HL-60/S4 treated with phorbol 12-myristate 13-acetate at 8.2 ng/mL for 4 days and 3 days (cell line): ENCODE data around the gene ABCG8.

Experiments
- in situ Hi-C: fragments of 300-500 bp; cut with MboI; formaldehyde crosslinking; loops from 2 replicates; pipeline ENCODE4 v1.15.0; 2022; ENCODE audit warnings: low sequenced_read_pairs

ABCG8 gene

DNA sequence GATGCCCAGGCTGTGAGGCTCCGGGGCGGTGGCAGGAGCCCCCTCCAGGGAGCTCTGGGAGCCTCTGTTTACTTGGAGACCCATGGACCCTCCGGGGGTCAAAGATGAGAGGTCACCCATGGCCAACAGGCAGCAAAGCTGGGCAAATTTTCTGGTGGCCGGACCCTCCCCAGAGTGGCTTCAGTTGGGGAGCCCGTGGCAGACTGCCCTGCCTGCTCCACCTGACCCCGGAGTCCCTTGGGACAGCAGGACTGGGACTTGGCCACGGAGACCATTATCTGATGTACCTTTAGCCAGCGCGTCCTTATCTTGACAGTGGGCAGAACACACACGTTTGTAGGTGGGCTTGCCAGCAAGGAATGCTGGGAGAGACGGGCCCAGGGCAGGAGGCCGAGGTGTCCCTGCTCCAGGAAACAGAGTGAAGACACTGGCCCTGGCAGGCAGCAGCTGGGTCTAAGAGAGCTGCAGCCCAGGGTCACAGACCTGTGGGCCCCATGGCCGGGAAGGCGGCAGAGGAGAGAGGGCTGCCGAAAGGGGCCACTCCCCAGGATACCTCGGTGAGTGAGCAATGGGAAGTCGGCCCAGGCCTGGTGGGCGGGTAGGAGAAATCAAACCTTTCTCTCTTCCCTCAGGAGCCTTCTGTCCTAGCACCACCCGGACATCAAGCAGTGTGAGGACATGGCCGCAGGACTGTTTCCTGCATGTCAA lies at the start of gene ABCG8, which contains the start of gene ABCG5:
ABCG8 (plus strand) TSS at position 412 of the 708 bp plus-strand sequence; CDS start at position 495, 83 bp downstream.
ABCG5 (minus strand) TSS at position 280 of the 708 bp plus-strand sequence; CDS start at position 120, 160 bp downstream.
- in situ Hi-C loops, result no loop called here

DNA sequence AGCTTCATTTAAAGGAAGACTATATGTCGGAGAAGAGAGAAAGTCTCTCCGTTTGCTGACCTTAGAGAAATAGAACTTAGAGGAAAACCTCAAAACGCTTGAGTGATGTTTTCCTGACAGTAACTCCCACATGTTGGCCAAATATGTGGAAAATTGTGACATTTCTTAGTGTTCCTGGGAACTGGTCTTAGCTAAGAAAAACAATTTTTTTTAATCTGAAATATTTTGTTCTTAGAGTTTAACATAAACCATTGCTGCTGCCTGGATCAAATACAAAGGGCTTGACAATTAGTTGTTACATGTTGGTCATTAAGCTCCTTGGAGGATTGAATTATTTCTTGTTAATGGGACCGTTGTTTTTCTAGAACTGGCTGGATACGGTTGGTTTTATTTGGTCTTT lies 48.6 kb upstream of the ABCG8 start:
- in situ Hi-C loops, result no loop called here

DNA sequence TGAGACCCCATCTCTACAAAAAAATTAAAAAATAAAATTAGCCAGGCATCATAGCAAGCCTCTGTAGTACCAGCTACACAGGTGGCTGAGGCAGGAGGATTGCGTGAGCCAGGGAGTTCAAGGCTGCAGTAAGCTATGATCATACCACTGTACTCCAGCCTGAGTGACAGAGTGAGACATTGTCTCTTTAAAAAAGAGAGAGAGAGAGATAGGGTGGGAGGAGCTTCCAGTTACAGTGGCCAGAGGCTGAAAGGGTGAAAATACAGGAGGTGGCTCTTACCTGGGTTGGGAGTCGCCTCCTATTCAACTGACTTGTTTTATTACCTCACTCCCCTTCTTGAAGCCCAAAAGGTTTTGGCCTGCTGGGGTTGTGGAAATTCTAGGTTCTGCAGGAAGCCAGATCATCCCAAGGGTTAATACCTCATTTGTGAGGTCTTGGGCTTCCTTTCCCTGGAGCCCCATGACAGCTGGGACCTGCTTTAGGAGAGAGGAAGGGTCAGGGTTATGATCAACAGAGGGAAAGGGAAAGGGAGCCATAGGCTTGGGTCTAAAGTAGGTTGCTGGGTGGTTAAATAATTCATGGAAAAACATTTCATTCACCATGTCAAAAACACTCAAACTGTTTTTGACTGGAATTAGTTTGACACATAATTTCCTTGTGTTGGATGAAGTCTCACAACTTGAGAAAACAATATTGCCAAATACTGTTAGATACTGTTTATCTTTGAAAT lies 47.6 kb upstream of the ABCG8 start:
- in situ Hi-C loops, result no loop called here

GRCh38 chr2:43792653-43793052 lies 46.1 kb upstream of the ABCG8 start:
- in situ Hi-C loops, result no loop called here

DNA sequence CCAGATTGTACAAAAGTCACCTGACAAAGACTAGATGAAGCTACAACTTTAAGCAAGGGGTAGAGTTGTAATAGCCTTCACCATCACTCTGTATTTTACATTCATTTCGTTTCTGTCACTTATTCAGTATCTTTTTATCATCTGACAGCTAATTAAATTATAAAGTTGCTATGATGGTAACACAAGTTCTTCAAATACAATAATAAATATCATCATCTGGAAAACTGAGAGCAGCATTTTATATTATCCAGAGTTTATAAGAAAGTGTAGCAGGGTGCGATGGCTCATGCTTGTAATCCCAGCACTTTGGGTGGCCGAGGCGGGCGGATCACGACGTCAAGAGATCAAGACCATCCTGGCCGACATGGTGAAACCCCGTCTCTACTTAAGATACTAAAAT lies 43.8 kb upstream of the ABCG8 start:
- in situ Hi-C loops, result no loop called here

DNA sequence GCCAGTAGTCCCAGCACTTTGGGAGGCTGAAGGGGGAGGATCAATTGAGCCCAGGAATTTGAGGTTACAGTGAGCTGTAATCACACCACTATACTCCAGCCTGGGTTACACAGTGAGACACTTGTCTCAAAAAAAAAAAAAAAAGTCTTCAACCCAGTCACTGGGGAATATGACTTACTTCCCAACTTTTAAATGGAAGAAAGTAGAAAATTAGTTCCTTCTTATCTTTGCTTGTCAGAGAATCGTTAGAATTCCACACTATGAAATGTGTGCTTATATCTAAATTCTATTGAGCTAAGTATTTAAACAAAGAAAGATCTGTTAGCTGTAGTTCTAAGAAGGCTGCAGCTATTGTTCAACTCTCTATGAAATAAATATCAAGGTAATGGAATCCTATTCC lies 42.6 kb upstream of the ABCG8 start:
- in situ Hi-C loops, result no loop called here

DNA sequence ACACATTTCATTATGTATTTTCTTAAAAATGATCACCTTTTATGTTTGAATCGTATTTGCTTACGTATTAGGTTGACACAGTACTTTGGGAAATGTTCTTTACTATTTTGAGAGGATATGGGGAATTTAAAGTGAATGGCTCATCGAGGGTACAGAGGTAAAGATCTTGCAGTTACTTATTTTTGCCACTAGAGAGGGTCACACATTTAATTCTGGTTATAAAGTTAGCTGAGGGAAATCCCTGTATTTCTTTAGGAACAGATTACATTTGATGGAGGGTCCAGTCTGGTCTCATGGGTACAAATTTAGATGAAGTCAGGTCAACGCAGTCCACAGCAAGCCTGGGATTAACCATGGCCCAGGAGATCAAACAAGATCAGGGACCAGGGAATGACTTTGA lies 40.5 kb upstream of the ABCG8 start:
- in situ Hi-C loops, result no loop called here

GRCh38 chr2:43800894-43801293 lies 37.9 kb upstream of the ABCG8 start:
- in situ Hi-C loops, result no loop called here

DNA sequence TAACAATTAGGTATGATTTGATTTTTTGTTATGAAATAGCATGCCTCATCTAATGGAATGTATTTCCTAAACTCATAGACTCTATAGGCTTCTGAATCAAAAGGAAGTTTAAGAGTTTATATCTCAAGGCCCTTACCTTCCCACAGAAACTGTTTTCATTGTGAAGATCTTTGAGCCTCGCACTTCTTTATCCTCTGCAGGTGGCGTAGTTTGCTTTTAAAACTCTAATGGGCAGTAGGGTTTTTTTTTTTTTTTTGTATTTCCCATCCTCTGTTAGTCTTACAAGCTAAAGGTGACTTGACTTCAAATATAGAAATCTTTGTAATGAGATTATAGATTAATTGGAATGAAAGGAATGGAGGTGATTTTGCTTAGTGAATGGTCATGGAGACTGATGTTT lies 36.6 kb upstream of the ABCG8 start:
- in situ Hi-C loops, result no loop called here

- in situ Hi-C loops, result no loop called here
These were observed 35.7 kb upstream of the ABCG8 start for GRCh38 chr2:43803113-43803512.

DNA sequence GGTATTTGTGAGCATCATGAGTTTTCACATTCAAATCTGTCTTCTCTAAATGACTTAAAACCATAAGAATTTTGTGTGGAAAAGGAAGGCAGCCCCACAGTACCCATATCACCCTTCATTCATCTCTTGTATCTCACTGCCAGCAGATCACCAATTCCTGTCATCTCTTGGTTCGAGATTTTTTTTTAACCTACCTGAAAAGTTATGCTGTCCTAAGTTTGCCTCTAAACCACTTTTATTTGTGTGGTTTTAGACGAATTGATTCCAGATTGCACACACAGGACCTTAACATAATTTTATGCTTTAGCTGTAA lies 32.1 kb upstream of the ABCG8 start:
- in situ Hi-C loops, result no loop called here

DNA sequence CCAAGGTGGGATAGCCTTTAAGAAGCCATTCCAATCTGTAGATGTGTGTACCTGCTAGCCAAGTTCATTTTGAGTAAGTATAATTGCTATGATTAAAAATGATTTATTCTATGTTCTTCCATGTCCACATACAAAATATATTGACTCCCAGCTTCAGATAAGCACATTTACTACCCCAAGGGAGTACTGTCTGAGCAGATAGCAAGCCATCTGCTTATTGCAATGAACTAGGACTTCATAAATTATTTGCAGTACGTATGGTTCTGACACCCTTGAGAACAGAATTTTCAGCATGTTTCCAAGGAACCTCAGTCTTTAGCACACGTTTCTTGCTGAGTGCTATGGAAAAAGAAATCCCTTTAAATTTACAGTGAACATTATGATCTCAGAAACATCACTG lies 28.3 kb upstream of the ABCG8 start:
- in situ Hi-C loops, result no loop called here

GRCh38 chr2:43810888-43811287 lies 27.9 kb upstream of the ABCG8 start:
- in situ Hi-C loops, result no loop called here

DNA sequence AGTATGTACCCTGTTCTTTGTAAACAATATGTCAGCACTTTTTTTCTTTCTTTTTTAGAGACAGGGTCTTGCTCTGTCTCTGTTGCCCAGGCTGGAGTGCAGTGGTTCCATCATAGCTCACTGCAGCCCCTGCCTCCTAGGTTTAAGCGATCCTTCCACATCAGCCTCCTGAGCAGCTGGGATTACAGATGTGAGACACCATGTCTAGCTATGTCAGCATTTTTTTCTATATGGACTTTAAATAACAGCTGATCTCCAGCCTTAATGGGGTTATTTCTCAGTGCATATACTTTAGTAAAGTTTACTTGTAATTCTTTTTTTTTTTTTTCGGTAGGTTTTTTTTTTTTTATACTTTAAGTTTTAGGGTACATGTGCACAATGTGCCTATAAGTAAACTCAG lies 26.8 kb upstream of the ABCG8 start:
- in situ Hi-C loops, result no loop called here

GRCh38 chr2:43812947-43813346 lies 25.8 kb upstream of the ABCG8 start:
- in situ Hi-C loops, result no loop called here

DNA sequence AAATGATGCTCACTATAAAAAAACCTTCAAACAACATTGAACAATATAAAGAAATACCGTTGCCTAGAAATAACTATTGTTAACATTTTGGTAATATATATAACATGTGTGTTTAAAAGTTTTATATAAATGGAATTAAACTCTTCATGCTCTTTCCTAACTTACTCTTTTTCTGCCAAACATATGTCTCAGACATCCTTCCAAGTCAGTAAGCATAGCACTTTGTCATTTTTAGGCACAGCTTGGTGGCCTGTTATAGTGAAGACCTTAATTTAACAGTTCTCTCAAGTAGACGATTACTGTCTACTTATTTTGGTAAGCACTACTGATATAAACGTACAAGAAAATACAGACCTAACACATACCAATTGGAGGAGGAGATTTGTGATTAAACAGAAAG lies 24.1 kb upstream of the ABCG8 start:
- in situ Hi-C loops, result no loop called here

DNA sequence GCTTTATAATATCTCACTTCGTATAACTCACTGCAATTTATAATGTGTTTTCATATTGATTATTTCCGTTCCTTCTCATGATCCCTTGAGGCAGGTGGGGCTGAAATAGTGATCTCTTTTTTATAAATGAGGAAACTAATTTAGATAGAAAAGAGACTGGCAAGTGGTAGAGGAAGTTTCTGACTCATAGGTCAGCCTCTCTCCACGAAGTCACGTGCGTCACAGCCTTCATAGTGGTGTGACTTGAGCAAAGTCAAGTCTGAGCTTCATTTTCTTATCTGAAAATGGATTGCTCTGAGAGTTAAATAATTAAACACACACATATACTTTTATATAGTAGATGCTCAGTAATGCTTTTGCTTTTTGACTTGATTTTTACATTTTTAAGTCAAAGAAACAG lies 20.0 kb upstream of the ABCG8 start:
- in situ Hi-C loops, result no loop called here

GRCh38 chr2:43819491-43820163 lies 19.1 kb upstream of the ABCG8 start:
- in situ Hi-C loops, result no loop called here

DNA sequence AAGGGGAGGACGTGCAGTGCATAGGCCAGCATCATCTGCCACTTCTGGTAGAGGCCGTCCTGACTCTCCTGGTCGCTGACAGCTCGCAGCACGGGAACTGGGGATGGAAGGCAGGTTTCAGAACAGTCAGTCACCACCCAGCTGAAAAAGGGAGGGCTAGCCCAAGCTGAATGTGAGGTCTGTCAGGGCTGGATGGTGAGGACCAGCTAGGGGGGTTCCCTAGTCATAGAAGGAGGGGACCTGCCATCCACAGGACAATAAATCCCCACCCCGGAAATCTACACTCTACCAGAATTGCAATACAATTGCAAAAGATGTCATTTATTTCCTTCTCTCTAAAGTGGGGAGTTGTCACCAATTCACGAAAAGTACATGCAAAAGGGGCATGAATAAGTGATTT lies 15.9 kb upstream of the ABCG8 start:
- in situ Hi-C loops, result no loop called here

DNA sequence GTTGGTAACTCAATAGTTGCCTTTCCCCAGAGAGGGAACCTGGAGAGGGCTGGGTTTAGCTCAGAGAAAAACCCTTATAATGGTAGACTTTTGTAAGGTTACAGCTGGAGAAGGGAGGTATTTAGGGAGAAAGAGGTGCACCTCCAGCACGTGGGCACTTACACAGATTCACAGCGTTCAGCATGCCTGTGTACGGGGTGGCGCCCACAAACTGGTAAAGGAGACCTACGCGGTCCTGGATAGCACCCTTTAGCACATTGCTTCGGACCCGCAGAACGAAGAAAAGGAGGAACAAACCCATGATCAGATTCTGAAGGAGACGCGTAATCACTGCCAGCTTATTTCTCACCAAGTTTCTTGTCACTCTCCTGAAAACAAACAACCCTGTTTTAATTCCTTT lies 15.0 kb upstream of the ABCG8 start:
- in situ Hi-C loops, result no loop called here

DNA sequence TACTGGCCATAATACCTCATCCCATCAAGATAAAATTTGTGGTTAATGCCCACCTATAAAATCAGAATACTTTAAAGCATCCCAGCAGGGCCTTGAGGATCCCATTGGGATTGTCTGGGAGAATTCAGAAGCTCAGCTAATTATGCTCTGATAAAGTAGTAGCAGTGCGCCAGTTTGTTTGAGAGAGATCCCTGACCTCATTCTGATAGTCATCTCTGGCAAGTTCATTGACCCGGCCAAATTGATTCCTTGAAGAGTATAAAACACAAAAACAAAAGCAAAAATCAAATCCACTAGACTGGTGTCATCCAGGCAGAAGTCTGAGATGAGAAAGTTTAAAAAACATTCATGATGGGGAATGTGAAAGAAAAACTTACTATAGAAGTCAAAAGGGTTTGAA lies 14.3 kb upstream of the ABCG8 start:
- in situ Hi-C loops, result no loop called here

DNA sequence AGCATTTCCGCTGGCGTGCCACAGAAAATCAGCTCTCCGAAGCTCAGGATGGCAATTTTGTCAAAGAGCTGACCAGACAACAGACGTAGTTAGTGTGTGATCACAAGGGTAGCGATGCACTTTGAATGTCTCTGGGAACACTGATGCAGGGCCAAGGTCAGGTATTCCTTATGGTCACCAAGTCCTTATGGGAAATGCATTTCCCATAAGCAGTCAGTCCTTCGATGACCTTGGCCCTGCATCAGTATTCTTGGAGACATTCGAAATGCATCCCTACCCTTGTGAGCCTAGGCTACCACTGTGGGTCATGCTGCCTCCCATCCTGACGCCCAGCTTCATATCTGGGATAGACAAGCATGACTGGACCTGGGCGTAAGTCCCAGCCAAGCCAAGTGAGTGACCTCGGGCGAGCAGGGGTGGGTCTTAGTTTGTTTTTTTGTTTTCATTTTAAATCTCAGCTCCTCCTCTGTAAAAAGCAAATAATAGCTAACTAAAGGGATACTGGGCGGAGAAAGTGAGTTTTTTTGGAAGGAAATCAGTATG lies 13.7 kb upstream of the ABCG8 start:
- in situ Hi-C loops, result no loop called here
